CD4-positive, alpha-beta T cell treated with Interleukin-15 for 4 hours (primary cell): ENCODE results near the gene SSBP2.
"Not testable (repeated sequence)": the region's sequence is repeated elsewhere in the genome, so short reads cannot be mapped to it uniquely, and the experiment has no call there.

Source experiments
- DNase-seq: peaks from one replicate; pipeline ENCODE4 v3.0.0-alpha.2; 2020; ENCODE audit warnings: low spot score

The SSBP2 gene

GRCh38 chr5:81729276-81729675, 21.6 kb downstream of the SSBP2 start:
- DNase-seq, result no peak

GRCh38 chr5:81728301-81728700, 22.6 kb downstream of the SSBP2 start:
- DNase-seq, result no peak

- no peak for DNase-seq
These were observed 24.6 kb downstream of the SSBP2 start for GRCh38 chr5:81726297-81726696.

GRCh38 chr5:81724571-81724970, 26.3 kb downstream of the SSBP2 start:
- DNase-seq, result no peak

DNA sequence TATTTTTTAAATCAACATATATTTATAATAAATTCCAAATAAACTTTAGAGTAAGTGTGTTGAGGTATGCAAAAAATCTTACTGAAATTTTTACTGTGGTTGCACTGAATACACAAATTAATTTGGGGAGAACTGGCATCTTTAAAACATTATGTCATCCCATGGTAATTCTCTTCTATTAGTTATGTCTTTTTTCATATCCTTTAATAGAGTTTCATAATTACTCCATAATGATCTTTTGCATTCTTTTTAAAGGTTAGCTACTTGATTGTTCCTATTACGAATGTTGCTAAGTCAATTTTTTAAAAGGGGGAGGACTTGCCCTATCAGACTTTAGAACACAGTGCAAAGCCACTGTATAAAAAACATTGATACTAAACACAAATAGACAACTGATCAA, 26.8 kb downstream of the SSBP2 start:
- DNase-seq, result no peak

GRCh38 chr5:81721049-81721448, 29.8 kb downstream of the SSBP2 start:
- DNase-seq, result no peak

DNA sequence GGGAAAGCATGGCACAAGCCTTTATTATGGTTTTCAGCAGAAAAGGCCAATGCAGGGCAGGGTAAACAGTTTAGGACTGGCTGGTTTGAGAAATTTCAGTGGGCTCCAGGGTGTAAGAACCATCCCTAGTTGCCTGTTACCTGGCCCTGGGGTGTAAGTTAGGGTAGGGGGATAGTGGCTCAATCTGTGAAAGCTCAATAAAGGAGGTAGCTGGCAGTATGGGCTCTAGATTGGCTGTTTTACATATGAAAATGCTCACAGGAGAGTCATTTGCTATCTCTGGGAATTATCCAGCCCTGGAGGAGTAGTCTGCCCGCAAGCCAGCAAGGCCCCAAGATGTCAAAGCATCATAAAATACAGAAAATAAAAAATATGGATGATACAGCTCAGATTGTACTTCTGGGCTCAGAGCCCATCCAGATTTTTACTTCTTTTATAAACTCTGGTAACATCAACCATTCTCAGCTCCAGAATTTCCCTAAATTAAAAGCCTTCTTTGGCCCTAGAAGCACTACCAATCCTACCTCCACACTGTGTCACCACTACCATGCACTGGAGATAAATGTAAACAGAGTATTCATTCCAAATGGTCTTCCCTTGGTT, 31.1 kb downstream of the SSBP2 start:
- no peak for DNase-seq

- DNase-seq, result no peak
These were observed 32.6 kb downstream of the SSBP2 start for GRCh38 chr5:81718300-81718699.

DNA sequence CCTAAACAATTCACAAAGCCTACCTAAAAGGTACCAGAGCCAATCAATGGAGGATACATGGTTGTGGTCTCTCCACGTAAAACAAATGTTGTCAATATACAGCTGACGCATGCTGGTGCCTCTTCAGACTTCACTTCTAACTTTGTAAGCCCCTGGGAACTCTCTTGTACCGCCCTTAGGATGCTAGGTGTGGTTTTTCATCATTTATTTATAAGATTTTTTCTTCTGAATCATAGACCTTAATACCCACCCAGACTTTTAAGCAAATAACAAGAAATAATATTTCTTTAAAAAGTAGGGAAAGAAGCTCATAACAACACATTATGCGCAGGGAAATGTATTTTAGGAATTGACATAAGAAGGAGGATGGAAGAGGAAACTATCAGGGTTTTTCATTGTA, 33.0 kb downstream of the SSBP2 start:
- DNase-seq, result no peak

- no peak for DNase-seq
These were observed 33.7 kb downstream of the SSBP2 start for GRCh38 chr5:81717226-81717625.

- DNase-seq, result not testable (repeated sequence)
These were observed 36.8 kb downstream of the SSBP2 start for GRCh38 chr5:81714076-81714475.

DNA sequence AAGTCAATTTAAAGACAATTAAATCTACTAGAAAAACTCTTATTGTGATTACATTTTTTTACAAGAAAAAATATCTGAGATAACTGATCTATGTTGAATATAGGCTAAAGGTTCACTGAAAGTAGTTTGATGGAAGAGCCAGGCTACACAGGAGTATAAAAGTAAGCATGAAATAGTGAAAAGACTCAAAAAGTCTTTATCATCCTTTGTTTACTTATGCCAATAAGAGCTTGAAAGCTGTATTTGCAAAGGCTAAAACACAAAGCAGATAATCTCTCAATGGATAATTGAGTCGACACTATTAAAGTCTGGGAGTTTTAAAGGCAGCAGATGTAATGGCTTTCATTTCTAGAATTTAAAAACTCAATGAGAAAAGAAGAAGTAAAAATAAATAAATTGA, 42.0 kb downstream of the SSBP2 start:
- no peak for DNase-seq

DNA sequence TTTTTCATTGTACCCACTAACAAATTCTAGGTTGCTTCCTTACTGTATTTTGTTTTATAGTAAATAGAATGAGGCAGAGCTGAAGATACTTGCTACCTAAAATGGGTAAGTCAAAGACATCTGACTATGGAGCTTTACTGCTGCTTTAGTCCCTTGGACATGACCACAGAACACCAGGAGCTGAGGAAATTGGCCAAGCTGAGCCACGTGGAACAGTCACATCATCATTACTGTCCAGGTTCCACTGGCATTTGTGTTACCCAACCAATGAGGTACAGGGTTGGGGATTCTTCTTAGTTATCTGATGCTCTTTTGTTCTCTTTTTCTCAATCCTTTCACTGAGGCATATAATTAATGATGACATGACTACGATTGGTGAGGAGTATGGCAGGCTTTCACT, 47.1 kb downstream of the SSBP2 start:
- no peak for DNase-seq

DNA sequence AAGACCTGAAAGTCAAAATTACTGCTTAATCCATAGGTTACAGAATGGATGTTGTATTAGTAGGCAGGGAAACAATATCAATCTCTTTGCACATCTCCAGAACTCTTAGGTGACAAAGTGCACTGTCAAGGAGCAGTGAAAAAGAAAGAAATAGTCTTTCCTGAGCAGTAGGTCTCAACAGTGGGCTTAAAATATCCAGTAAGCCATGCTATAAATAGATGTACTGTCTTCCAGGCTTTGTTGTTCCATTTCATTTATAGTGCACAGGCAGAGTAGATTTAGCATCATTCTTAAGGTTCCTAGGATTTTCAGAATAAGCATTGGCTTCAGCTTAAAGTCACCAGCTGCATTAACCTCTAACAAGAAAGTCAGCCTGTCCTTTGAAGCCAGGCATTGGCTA, 50.7 kb downstream of the SSBP2 start:
- DNase-seq, result no peak

DNA sequence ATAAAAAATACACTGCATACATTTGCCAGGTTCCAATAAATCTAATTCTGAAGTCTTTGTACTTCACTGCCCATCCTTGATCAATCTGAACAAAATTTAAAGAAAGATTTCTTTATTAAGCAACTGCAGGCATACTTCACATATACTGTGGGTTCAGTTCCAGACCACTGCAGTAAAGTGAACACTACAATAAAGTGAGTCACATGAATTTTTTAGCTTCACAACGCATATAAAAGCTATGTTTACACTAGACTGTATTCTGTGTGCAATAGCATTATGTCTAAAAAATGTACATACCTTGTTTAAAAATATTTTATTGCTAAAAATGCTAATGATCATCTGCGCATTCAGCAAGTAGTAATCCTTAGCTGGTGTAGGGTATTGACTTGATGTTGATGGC, 52.1 kb downstream of the SSBP2 start:
- DNase-seq, result no peak

GRCh38 chr5:81696418-81697397, 54.2 kb downstream of the SSBP2 start:
- no peak for DNase-seq

DNA sequence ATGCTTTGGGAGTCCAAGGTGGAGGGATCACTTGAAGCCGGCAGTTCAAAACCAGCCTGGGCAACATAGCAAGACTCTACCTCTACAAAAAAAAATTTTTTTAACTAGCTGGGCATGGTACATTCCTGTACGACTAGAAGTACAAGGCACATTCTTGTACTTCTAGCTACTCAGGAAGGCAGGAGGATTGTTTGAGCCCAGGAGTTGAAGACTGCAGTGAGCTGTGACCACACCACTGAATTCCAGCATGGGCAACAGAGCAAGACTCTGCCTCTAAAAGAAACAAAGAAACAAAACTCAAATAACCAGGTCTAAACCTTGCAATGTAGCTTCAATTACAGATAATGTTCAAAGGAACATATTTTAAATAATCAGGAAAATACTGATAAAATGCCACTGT, 56.2 kb downstream of the SSBP2 start:
- no peak for DNase-seq

DNA sequence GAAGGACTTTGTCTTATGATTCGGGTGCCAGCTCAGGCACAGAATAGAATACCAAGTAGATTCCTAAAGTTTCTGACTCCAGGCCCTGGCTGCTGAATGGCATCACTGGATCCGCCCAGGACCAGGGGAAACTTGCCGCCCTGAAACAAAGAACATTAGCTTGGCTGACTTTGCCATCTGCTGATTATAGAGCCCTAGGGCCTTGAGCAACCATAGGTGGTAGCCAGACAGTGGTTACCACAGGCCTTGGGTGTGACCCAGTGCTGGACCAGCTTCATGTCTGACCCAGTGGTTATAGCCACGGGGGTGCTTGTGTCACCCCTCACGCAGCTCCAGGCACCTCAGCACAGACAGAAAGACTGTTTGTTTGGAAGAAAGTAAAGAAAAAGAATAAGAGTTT, 62.7 kb downstream of the SSBP2 start:
- no peak for DNase-seq

- no peak for DNase-seq
These were observed 63.6 kb downstream of the SSBP2 start for GRCh38 chr5:81687292-81687691.

GRCh38 chr5:81685471-81685870, 65.4 kb downstream of the SSBP2 start:
- DNase-seq, result no peak

DNA sequence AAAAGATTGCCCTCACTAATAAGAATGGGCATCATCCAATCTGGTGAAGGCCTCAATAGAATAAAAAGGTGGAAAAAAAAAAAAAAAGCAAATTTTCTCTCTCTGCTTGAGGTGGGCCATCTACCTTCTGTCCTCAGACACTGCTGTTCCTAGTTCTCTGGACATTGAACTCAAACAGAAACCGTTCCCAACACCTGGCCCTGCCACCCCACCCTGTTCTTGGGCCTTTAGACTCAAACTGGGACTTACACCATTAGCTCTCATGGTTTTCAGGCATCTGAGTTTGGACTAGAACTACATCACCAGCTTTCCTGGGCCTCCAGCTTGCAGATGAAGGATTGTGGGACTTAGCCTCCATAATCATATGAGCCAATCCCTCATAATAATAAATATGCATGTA, 71.0 kb downstream of the SSBP2 start:
- no peak for DNase-seq

- DNase-seq, result no peak
These were observed 75.5 kb downstream of the SSBP2 start for GRCh38 chr5:81675420-81675819.

DNA sequence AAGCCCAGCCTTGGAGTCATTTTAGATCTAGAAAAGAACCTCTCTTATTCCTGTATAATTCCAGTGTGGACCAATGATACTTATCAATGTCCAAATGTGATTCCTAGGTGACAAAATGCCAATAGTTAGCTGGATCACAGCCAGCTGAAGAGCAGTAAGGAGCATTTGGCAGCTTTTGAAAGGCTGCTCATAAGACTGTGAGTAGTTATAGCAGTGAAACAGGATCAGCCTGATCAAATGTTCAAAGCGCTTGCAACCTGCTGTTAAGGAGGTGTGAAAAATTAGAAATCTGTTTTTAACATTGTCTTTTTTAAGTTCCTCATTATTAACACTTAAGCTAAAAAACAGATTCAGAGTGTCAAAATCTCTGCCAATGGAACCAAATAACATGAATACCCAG, 85.1 kb downstream of the SSBP2 start:
- no peak for DNase-seq

- DNase-seq, result not testable (repeated sequence)
These were observed 90.3 kb downstream of the SSBP2 start for GRCh38 chr5:81660624-81661023.
